HepG2 (cell line): ENCODE data around the gene MXRA8. TPM values are rescaled to one million over a fixed set of nuclear protein-coding genes. Genes with fewer than 3 reads are reported as not detected.

Source experiments
- ELF4 ChIP-seq: sonication (generic); formaldehyde crosslinking; IDR thresholded peaks from 2 replicates; pipeline ENCODE4 v1.5.0; 2020; ENCODE audit warnings: missing genetic modification reagents, mild to moderate bottlenecking, moderate library complexity, borderline replicate concordance
- HNF1A ChIP-seq, 2 experiments: sonication (generic) in 1 of 2; formaldehyde crosslinking in 1 of 2; IDR thresholded peaks; 2 replicates each; pipeline versions ENCODE4 v1.4.0 to v1.6.1; 2016 to 2020; ENCODE audit warnings: borderline replicate concordance in 1 of 2, low read depth in 1 of 2, mild to moderate bottlenecking in 1 of 2, missing genetic modification reagents in 1 of 2
- HNRNPUL1 ChIP-seq: fragments of 200-400 bp; formaldehyde crosslinking; IDR thresholded peaks from 2 replicates; pipeline ENCODE4 v1.6.1; 2017; ENCODE audit warnings: low read depth, mild to moderate bottlenecking, low read length, moderate library complexity
- HOXA3 ChIP-seq: sonication (generic); formaldehyde crosslinking; IDR thresholded peaks from 2 replicates; pipeline ENCODE4 v1.5.0; 2020; ENCODE audit warnings: missing genetic modification reagents
- MBNL3 ChIP-seq: fragments of 250-450 bp; sonication (Bioruptor Pico); conservative IDR thresholded peaks from 2 replicates; pipeline ENCODE4 v1.8.0; 2022; ENCODE audit warnings: mild to moderate bottlenecking, inconsistent platforms
- MNT ChIP-seq: fragments of 450-650 bp; IDR thresholded peaks from 2 replicates; pipeline ENCODE4 v1.6.1; 2016
- RCOR2 ChIP-seq: IDR thresholded peaks from 2 replicates; pipeline ENCODE4 v1.6.1; 2016; ENCODE audit warnings: missing biosample characterization, missing genetic modification reagents
- RFXANK ChIP-seq: IDR thresholded peaks from 2 replicates; pipeline ENCODE4 v1.6.1; 2016
- SOX6 ChIP-seq, 2 experiments: fragments of 450-650 bp in 1 of 2; sonication (generic) in 1 of 2; formaldehyde crosslinking in 1 of 2; IDR thresholded peaks; 2 replicates each; pipeline versions ENCODE4 v1.4.0 to v1.6.1; 2017 to 2020; ENCODE audit warnings: antibody characterized with exemption in 1 of 2, mild to moderate bottlenecking in 1 of 2, missing genetic modification reagents in 1 of 2
- SP5 ChIP-seq: IDR thresholded peaks from 2 replicates; pipeline ENCODE4 v1.6.1; 2016; ENCODE audit warnings: low read depth, borderline replicate concordance
- SRSF4 ChIP-seq: fragments of 200-400 bp; formaldehyde crosslinking; IDR thresholded peaks from one replicate; pipeline ENCODE4 v1.6.1; 2018; ENCODE audit warnings: mild to moderate bottlenecking, low read depth, low read length, moderate library complexity; ENCODE audit not compliant: poor library complexity, severe bottlenecking
- SRY ChIP-seq: sonication (generic); formaldehyde crosslinking; IDR thresholded peaks from 2 replicates; pipeline ENCODE4 v1.8.0; 2022; ENCODE audit warnings: mild to moderate bottlenecking, missing genetic modification reagents
- ZNF12 ChIP-seq: sonication (generic); formaldehyde crosslinking; IDR thresholded peaks from 2 replicates; pipeline ENCODE4 v1.5.0; 2020; ENCODE audit warnings: missing genetic modification reagents
- ZNF124 ChIP-seq: sonication (generic); formaldehyde crosslinking; IDR thresholded peaks from 2 replicates; pipeline ENCODE4 v1.4.0; 2020; ENCODE audit warnings: missing genetic modification reagents
- ZNF230 ChIP-seq: sonication (generic); formaldehyde crosslinking; IDR thresholded peaks from 2 replicates; pipeline ENCODE4 v1.4.0; 2020; ENCODE audit warnings: mild to moderate bottlenecking, missing genetic modification reagents
- ZNF781 ChIP-seq: sonication (generic); formaldehyde crosslinking; IDR thresholded peaks from 2 replicates; pipeline ENCODE4 v1.5.1; 2020; ENCODE audit warnings: borderline replicate concordance, mild to moderate bottlenecking, missing genetic modification reagents; ENCODE audit errors: not compliant biosample characterization
- ZSCAN5A ChIP-seq: sonication (generic); formaldehyde crosslinking; IDR thresholded peaks from 2 replicates; pipeline ENCODE4 v1.8.0; 2022; ENCODE audit warnings: mild to moderate bottlenecking, missing genetic modification reagents, borderline replicate concordance
- polyA plus RNA-seq, 8 experiments: library from polyadenylated mRNA; depleted of rRNA in 3 of 8; stranded (reverse) in 7 of 8; unstranded in 1 of 8; fragments of >200 nt; fragmentation: Illumina TruSeq in 4 of 8; extraction: Trizol in 4 of 8; gene quantifications; 2 replicates each; pipeline versions ENCODE4 v1.2.1 to v1.2.3, GENCODE V29; 2011 to 2016; ENCODE audit warnings: low read depth in 4 of 8, missing spikeins in 1 of 8, mixed read lengths in 1 of 8; ENCODE audit not compliant: insufficient read depth in 1 of 8
- total RNA-seq, 5 experiments: library from RNA; depleted of rRNA; stranded (reverse); fragments of >200 nt; fragmentation: Illumina TruSeq; extraction: Trizol; gene quantifications; 2 replicates each; pipeline ENCODE4 v1.2.3, GENCODE V29; 2016; ENCODE audit warnings: low read depth in 1 of 5
- TF ChIP-seq, protein P1 (sequence below): sonication (generic); formaldehyde crosslinking; IDR thresholded peaks from 2 replicates; pipeline ENCODE4 v1.4.0; 2020; ENCODE audit warnings: mild to moderate bottlenecking, missing genetic modification reagents
- TF ChIP-seq, protein P2 (sequence below): sonication (generic); formaldehyde crosslinking; IDR thresholded peaks from 2 replicates; pipeline ENCODE4 v1.8.0; 2022; ENCODE audit warnings: mild to moderate bottlenecking, missing genetic modification reagents, moderate library complexity

Gene MXRA8
- total and polyA plus RNA-seq, 2 of the 13 experiments (the other 11 are each of a cell fraction or from before 2014, with no cell fraction given) = 19.8 to 44.8 TPM

- peak; percentile 84; the same call in 1 of the 2 replicates for TF ChIP-seq SRY (CRISPR knock-in tag)
- TF ChIP-seq ZNF124 (CRISPR knock-in tag) = peak; percentile 89; the same call in 1 of the 2 replicates
- no peak for TF ChIP-seq RCOR2 (CRISPR knock-in tag)
- TF ChIP-seq ZNF230 (CRISPR knock-in tag) = no peak
- TF ChIP-seq SP5 (CRISPR knock-in tag) = 0 out of 2 replicates have a peak, but pooled peaks have one; percentile 12
- no peak for TF ChIP-seq HNRNPUL1
- 0 out of 2 replicates have a peak, but pooled peaks have one; percentile 56 for TF ChIP-seq ZNF12
- TF ChIP-seq HNF1A (IDR thresholded peaks at IDR 0.05; ENCODE audit: low read depth) = no peak
- TF ChIP-seq HNF1A (CRISPR knock-in tag; IDR thresholded peaks at IDR 0.05; ENCODE audit: borderline replicate concordance) = no peak
- no peak for TF ChIP-seq MBNL3 (CRISPR knock-in tag)
- no peak for TF ChIP-seq MNT
- no peak for TF ChIP-seq RFXANK (CRISPR knock-in tag)
- no peak for TF ChIP-seq ZNF781 (CRISPR knock-in tag)
- TF ChIP-seq ELF4 (CRISPR knock-in tag) = peak; percentile 40; the same call in 1 of the 2 replicates
- no peak for TF ChIP-seq SRSF4
- TF ChIP-seq, protein P1, sequence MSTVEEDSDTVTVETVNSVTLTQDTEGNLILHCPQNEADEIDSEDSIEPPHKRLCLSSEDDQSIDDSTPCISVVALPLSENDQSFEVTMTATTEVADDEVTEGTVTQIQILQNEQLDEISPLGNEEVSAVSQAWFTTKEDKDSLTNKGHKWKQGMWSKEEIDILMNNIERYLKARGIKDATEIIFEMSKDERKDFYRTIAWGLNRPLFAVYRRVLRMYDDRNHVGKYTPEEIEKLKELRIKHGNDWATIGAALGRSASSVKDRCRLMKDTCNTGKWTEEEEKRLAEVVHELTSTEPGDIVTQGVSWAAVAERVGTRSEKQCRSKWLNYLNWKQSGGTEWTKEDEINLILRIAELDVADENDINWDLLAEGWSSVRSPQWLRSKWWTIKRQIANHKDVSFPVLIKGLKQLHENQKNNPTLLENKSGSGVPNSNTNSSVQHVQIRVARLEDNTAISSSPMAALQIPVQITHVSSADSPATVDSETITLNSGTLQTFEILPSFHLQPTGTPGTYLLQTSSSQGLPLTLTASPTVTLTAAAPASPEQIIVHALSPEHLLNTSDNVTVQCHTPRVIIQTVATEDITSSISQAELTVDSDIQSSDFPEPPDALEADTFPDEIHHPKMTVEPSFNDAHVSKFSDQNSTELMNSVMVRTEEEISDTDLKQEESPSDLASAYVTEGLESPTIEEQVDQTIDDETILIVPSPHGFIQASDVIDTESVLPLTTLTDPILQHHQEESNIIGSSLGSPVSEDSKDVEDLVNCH (CRISPR knock-in tag) = no peak
- TF ChIP-seq SOX6 (IDR thresholded peaks at IDR 0.05) = no peak
- TF ChIP-seq SOX6 (CRISPR knock-in tag; IDR thresholded peaks at IDR 0.05) = no peak
- TF ChIP-seq ZSCAN5A (CRISPR knock-in tag) = no peak
- TF ChIP-seq, protein P2, sequence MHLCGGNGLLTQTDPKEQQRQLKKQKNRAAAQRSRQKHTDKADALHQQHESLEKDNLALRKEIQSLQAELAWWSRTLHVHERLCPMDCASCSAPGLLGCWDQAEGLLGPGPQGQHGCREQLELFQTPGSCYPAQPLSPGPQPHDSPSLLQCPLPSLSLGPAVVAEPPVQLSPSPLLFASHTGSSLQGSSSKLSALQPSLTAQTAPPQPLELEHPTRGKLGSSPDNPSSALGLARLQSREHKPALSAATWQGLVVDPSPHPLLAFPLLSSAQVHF = peak; percentile 87; the same call in 1 of the 2 replicates
- 0 out of 2 replicates have a peak, but pooled peaks have one; percentile 21 for TF ChIP-seq HOXA3 (CRISPR knock-in tag)
Measured at GRCh38 chr1:1334835-1335234, 23.5 kb downstream of the MXRA8 start (continued).
